Epidermal melanocyte (primary cell): ENCODE data around the gene TMEM182.

ENCODE experiments used
- DNase-seq: peaks from one replicate; pipeline ENCODE4 v3.0.0; 2011; ENCODE audit warnings: low spot score; ENCODE audit not compliant: insufficient read length

The TMEM182 gene

GRCh38 chr2:102761763-102762162 is at the start of gene TMEM182:
TSS of gene TMEM182 (plus strand) at chr2:102762031. CDS start at chr2:102762218, 187 bp downstream.
- no peak for DNase-seq

GRCh38 chr2:102717308-102718018 is 44.4 kb upstream of the TMEM182 start:
- no peak for DNase-seq

GRCh38 chr2:102718387-102719316 is 43.2 kb upstream of the TMEM182 start:
- DNase-seq, result no peak

- DNase-seq, result no peak
Observed at GRCh38 chr2:102724016-102724490, 37.8 kb upstream of the TMEM182 start.

- no peak for DNase-seq
Observed at GRCh38 chr2:102724553-102724952, 37.3 kb upstream of the TMEM182 start.

- DNase-seq, result no peak
Observed at GRCh38 chr2:102726128-102727087, 35.4 kb upstream of the TMEM182 start.

GRCh38 chr2:102735416-102736109 is 26.3 kb upstream of the TMEM182 start:
- DNase-seq, result no peak

GRCh38 chr2:102736110-102736409 is 25.8 kb upstream of the TMEM182 start:
- DNase-seq, result no peak

GRCh38 chr2:102736410-102737409 is 25.1 kb upstream of the TMEM182 start:
- peak; percentile 77 for DNase-seq

GRCh38 chr2:102737431-102737830 is 24.4 kb upstream of the TMEM182 start:
- no peak for DNase-seq

- no peak for DNase-seq
Observed at GRCh38 chr2:102743259-102743658, 18.6 kb upstream of the TMEM182 start.

- no peak for DNase-seq
Observed at GRCh38 chr2:102748107-102748506, 13.7 kb upstream of the TMEM182 start.

- no peak for DNase-seq
Observed at GRCh38 chr2:102749938-102750337, 11.9 kb upstream of the TMEM182 start.

- DNase-seq, result no peak
Observed at GRCh38 chr2:102753563-102754159, 8.2 kb upstream of the TMEM182 start.

- DNase-seq, result no peak
Observed at GRCh38 chr2:102754456-102755145, 7.2 kb upstream of the TMEM182 start.

GRCh38 chr2:102755284-102755683 is 6.5 kb upstream of the TMEM182 start:
- no peak for DNase-seq

- no peak for DNase-seq
Observed at GRCh38 chr2:102758439-102758838, 3.4 kb upstream of the TMEM182 start.

- DNase-seq, result no peak
Observed at GRCh38 chr2:102764083-102764482, 2.3 kb downstream of the TMEM182 start.
